Hepatocyte (in vitro differentiated cells): ENCODE results near the gene PAN2. TPM values are rescaled to one million over a fixed set of nuclear protein-coding genes. Genes with fewer than 3 reads are reported as not detected.

ENCODE experiments used
- DNase-seq: peaks from one replicate; pipeline ENCODE4 v3.0.0-alpha.2; 2016; ENCODE audit warnings: low spot score
- H2AFZ ChIP-seq: fragments of 200-600 bp; sonication (generic); 2 replicates; pipeline ENCODE4 v1.6.0; 2016; ENCODE audit warnings: antibody characterized with exemption, mild to moderate bottlenecking
- H3K27ac ChIP-seq: fragments of 200-600 bp; sonication (generic); 2 replicates; pipeline ENCODE4 v1.5.1; 2016; ENCODE audit warnings: mild to moderate bottlenecking
- H3K27me3 ChIP-seq: fragments of 200-600 bp; sonication (generic); 2 replicates; pipeline ENCODE4 v1.6.1; 2016
- H3K36me3 ChIP-seq: fragments of 200-600 bp; sonication (generic); replicated peaks from 2 replicates; pipeline ENCODE4 v1.5.1; 2016; ENCODE audit warnings: low read depth; ENCODE audit not compliant: insufficient read depth
- H3K4me1 ChIP-seq: fragments of 200-600 bp; sonication (generic); 2 replicates; pipeline ENCODE4 v1.5.1; 2016; ENCODE audit warnings: mild to moderate bottlenecking, moderate library complexity; ENCODE audit not compliant: insufficient read depth
- H3K4me2 ChIP-seq: fragments of 200-600 bp; sonication (generic); 2 replicates; pipeline ENCODE4 v1.6.0; 2016
- H3K4me3 ChIP-seq: fragments of 200-600 bp; sonication (generic); 2 replicates; pipeline ENCODE4 v1.5.1; 2016; ENCODE audit warnings: mild to moderate bottlenecking
- H3K79me2 ChIP-seq: fragments of 200-600 bp; sonication (generic); 2 replicates; pipeline ENCODE4 v1.6.0; 2017; ENCODE audit warnings: mild to moderate bottlenecking
- H3K9me2 ChIP-seq: fragments of 200-600 bp; sonication (generic); replicated peaks from 2 replicates; pipeline ENCODE4 v1.6.0; 2017; ENCODE audit warnings: mild to moderate bottlenecking; ENCODE audit not compliant: insufficient read depth
- H3K9me3 ChIP-seq: fragments of 200-600 bp; sonication (generic); 2 replicates; pipeline ENCODE4 v1.5.1; 2016; ENCODE audit warnings: low read depth, mild to moderate bottlenecking
- H4K20me1 ChIP-seq: fragments of 200-600 bp; sonication (generic); 2 replicates; pipeline ENCODE4 v1.6.0; 2016; ENCODE audit warnings: mild to moderate bottlenecking; ENCODE audit not compliant: insufficient read depth, poor library complexity, severe bottlenecking
- CTCF ChIP-seq: fragments of 200-600 bp; sonication (generic); IDR thresholded peaks from 2 replicates; pipeline ENCODE4 v1.5.1; 2016; ENCODE audit warnings: antibody characterized with exemption, mild to moderate bottlenecking; ENCODE audit not compliant: poor library complexity
- EZH2 ChIP-seq: fragments of 200-600 bp; sonication (generic); IDR thresholded peaks from 2 replicates; pipeline ENCODE4 v1.6.1; 2016; ENCODE audit warnings: antibody characterized with exemption, mild to moderate bottlenecking, borderline replicate concordance
- EZH2phosphoT487 ChIP-seq: fragments of 200-600 bp; sonication (generic); IDR thresholded peaks from one replicate; pipeline ENCODE4 v1.6.1; 2018; ENCODE audit warnings: antibody characterized with exemption, mild to moderate bottlenecking, low read depth, moderate library complexity; ENCODE audit not compliant: unreplicated experiment, severe bottlenecking
- WGBS: methylation state at CpG from one replicate; pipeline ENCODE4 v1.1.6; 2016; ENCODE audit warnings: low lambda C conversion rate; ENCODE audit errors: missing lambda C conversion rate; 5-methylcytosine and 5-hydroxymethylcytosine counted together
- polyA plus RNA-seq: library from polyadenylated mRNA; unstranded; fragments of >200 nt; fragmentation: Nextera tagmentation; extraction: Ambion mirVana; gene quantifications from 2 replicates; pipeline ENCODE4 v1.2.1, GENCODE V29; 2016
- total RNA-seq: library from RNA; depleted of rRNA; stranded (reverse); fragments of >200 nt; gene quantifications from 2 replicates; pipeline ENCODE4 v1.2.3, GENCODE V29; 2014

PAN2 gene
- total and polyA plus RNA-seq, 2 experiments from 2014 or later: 23.6 to 29.4 TPM

DNA sequence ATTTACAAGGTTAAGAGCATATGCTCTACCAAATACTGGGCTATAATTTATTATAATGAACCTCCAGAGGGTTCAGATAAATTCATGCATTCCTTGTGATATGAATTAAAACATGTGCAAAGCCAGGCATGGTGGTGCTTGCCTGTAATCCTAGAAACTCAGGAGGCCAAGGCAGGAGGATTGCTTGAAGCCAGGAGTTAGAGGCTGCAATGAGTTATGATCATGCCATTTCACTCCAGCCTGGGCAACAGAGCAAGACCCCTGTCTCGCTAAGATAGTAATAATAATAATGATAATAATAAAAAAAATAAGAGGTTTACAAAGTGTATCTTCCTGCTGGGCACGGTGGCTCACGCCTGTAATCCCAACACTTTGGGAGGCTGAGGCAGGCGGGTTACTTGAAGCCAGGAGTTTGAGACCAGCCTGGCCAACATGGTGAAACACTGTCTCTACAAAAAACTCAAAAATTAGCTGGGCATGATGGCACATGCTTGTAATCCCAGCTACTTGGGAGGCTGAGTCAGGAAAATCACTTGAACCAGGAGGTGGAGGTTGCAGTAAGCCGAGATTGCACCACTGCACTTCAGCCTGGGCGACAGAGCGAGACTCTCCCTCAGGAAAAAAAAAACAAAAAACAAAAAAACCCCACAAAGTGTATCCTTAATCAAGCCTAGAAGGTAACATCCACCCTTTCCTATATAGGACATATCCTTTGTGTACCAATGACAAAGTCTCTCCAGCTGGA lies 26.4 kb downstream of the PAN2 start:
- Histone ChIP-seq H3K27ac (no peak overlapping the region), H3K9me2 (no peaks in the 10 kb centered on the region), H4K20me1 (no peaks in the 10 kb centered on the region), H3K4me3 (no peak overlapping the region), H3K36me3 (no peaks in the 10 kb centered on the region), H3K79me2 (peaks cover 2% of the 10 kb centered on the region), H3K4me2 (no peak overlapping the region), H3K27me3 (no peaks in the 10 kb centered on the region), H3K4me1 (no peaks in the 10 kb centered on the region), H2AFZ (no peak overlapping the region), H3K9me3 (no peaks in the 10 kb centered on the region)
- WGBS: 98% methylated on average over 7 of the region's 7 CpGs
- TF ChIP-seq EZH2phosphoT487 (no peak), EZH2 (no peak), CTCF (no peak)
- DNase-seq: no peak

DNA sequence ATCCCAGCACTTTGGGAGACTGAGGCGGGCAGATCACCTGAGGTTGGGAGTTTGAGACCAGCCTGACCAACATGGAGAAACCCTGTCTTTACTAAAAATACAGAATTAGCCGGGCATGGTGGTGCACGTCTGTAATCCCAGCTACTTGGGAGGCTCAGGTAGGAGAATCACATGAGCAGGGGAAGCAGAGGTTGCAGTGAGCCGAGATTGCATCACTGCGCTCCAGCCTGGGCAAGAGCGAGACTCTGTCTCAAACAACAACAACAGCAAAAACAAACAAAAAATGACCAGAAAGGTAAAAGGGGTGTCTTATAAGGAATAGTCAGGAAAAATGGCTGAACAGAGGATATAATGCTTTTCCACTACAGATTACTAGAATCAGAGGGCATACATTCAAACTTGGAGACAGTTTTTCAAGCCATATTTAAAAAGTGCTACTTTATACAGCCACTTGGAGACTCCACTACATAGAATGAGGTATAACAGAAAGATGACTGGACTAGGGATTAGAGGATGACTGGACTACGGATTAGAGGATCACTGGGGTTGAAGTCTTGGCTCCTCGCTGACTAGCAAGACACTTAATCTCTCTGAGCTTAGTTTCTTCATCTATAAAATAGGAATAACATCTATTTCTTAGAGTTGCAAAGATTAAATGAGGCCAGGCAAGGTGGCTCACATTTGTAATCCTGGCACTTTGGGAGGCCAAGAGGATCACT lies 28.8 kb downstream of the PAN2 start:
- H2AFZ ChIP-seq: no peak overlapping the region
- no peaks in the 10 kb centered on the region for H3K27me3 ChIP-seq
- H4K20me1 ChIP-seq: no peaks in the 10 kb centered on the region
- TF ChIP-seq CTCF (no peak), EZH2 (no peak), EZH2phosphoT487 (no peak)
- H3K4me1 ChIP-seq: peaks cover 6% of the 10 kb centered on the region
- no peak overlapping the region for H3K27ac ChIP-seq
- no peaks in the 10 kb centered on the region for H3K9me3 ChIP-seq
- peaks cover 2% of the 10 kb centered on the region for H3K79me2 ChIP-seq
- H3K36me3 ChIP-seq: no peaks in the 10 kb centered on the region
- H3K4me2 ChIP-seq: no peak overlapping the region
- no peak overlapping the region for H3K4me3 ChIP-seq
- 91% methylated on average over 8 of the region's 8 CpGs for WGBS
- no peak for DNase-seq
- H3K9me2 ChIP-seq: no peaks in the 10 kb centered on the region

- H3K9me2 ChIP-seq: no peaks in the 10 kb centered on the region
- no peaks in the 10 kb centered on the region for H4K20me1 ChIP-seq
- no peak overlapping the region for H3K4me3 ChIP-seq
- WGBS: 94% methylated on average over 3 of the region's 3 CpGs
- no peak overlapping the region for H3K27ac ChIP-seq
- no peaks in the 10 kb centered on the region for H3K36me3 ChIP-seq
- no peaks in the 10 kb centered on the region for H3K27me3 ChIP-seq
- H2AFZ ChIP-seq: no peak overlapping the region
- no peaks in the 10 kb centered on the region for H3K9me3 ChIP-seq
- H3K4me2 ChIP-seq: no peak overlapping the region
- TF ChIP-seq CTCF (no peak), EZH2phosphoT487 (no peak), EZH2 (no peak)
- H3K79me2 ChIP-seq: peaks cover 6% of the 10 kb centered on the region
- H3K4me1 ChIP-seq: peaks cover 6% of the 10 kb centered on the region
- DNase-seq: no peak
Observed at GRCh38 chr12:56304276-56304675, 29.5 kb downstream of the PAN2 start.
